Measurements from ENCODE around the gene DES. TPM values are rescaled to one million over a fixed set of nuclear protein-coding genes. Genes with fewer than 3 reads are reported as not detected.

The DES gene
- total and polyA plus RNA-seq, 2 of the 4 experiments (the other 2 are of a cell fraction): 4.3 to 4.9 TPM

DNA sequence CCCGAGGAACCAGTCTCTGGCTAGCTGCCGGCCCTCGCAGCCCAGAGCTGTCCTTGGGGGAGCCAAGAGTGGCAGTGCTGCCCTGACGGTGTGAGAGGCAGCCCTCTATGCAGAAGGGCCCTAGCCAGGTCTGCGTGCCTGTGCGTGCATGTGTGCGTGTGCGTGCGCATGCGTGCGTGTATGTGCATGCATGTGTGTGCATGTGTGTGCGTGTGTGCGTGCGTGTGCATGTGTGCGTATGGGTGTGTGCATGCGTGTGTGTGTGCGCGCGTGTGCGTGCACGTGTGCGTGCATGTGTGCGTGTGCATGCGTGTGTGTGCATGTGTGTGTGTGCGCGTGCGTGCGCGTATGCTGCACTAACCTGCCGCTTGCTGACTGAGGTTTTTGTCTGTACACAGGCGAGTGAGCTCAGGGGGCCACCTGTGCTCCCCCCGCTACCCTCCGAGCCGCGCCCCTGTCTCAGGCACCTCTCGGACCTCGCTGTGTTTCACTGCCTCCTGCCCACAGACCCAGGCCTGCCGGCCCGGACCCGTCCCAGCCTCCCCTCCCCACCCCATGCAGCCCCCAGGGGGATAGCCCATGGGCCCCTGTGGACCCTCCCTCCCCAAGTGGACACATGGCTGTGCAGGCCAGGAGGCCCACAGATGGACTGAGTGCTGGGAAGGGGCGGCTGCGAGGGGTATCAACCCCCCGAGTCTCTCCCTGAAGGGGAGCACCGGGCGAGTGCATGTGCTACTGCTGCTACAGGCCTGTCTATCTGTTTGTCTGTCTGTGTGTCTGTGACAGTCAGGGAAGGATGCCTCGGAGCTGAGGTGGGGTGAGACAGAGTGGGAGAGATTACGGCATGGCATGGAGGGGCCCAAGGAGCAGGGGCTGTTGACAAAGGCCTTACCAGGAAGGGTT is 47.7 kb downstream of the DES start:
- DNase-seq (no peak), ATAC-seq (ENCODE audit: low read depth) (no peak)
- Histone ChIP-seq H2BK20ac (ENCODE audit: low read depth, low read length) (no peak overlapping the region), H2AK5ac (ENCODE audit: low read depth, low read length) (no peak overlapping the region), H2BK120ac (ENCODE audit: low read depth, low read length) (no peak overlapping the region), H3K9ac (ENCODE audit: low read depth, low read length) (no peak overlapping the region), H3K23ac (ENCODE audit: low read depth, low read length) (no peak overlapping the region), H3K4ac (ENCODE audit: low read depth, low read length) (no peak overlapping the region), H3K18ac (ENCODE audit: low read depth, low read length) (no peak overlapping the region), H2BK5ac (ENCODE audit: low read depth, low read length, poor library complexity, severe bottlenecking) (no peak overlapping the region), H4K8ac (ENCODE audit: low read depth in 2 of 2, low read length in 2 of 2) (no peak overlapping the region), H3K79me1 (ENCODE audit: low read depth in 1 of 2, low read length in 2 of 2) (peaks cover 0 to 6% of the 10 kb centered on the region in 2 experiments; a peak in 2 of 4 replicates), H3K4me1 (ENCODE audit: control insufficient read depth, insufficient read depth, low read length) (peaks cover 20% of the 10 kb centered on the region), H3K9me1 (ENCODE audit: insufficient read depth, low read length) (0 out of 2 replicates have a peak, but pooled peaks cover 6% of the 10 kb centered on the region), H4K5ac (ENCODE audit: low read depth, low read length) (no peak overlapping the region), H4K91ac (ENCODE audit: insufficient read depth, low read depth, low read length) (no peak overlapping the region), H3K36me3 (ENCODE audit: control insufficient read depth, insufficient read depth, low read length) (peaks cover 63% of the 10 kb centered on the region; the same call in 1 of the 2 replicates), H2AFZ (replicated peaks; ENCODE audit: low read length, poor library complexity) (no peak overlapping the region), H3K27me3 (ENCODE audit: control insufficient read depth, insufficient read depth, low read length) (no peaks in the 10 kb centered on the region), H4K20me1 (ENCODE audit: insufficient read depth, low read length) (no peaks in the 10 kb centered on the region; the same call in 1 of the 2 replicates), H2AK9ac (replicated peaks; ENCODE audit: low read depth, low read length, poor library complexity) (no peak overlapping the region), H3K4me2 (ENCODE audit: low read depth, low read length) (no peak overlapping the region), H3K14ac (replicated peaks; ENCODE audit: low read depth, low read length) (no peak overlapping the region), H3K9me3 (ENCODE audit: control insufficient read depth, insufficient read depth, low read length) (no peaks in the 10 kb centered on the region), H3K27ac (ENCODE audit: insufficient read depth, low read length) (no peak overlapping the region), H2BK15ac (ENCODE audit: low read depth, low read length) (no peak overlapping the region), H3K56ac (ENCODE audit: extremely low read depth, insufficient read depth, low read length) (no peak overlapping the region), H3K4me3 (ENCODE audit: insufficient read depth, low read depth, low read length) (no peak overlapping the region)
- no TSS peak for BruUV-seq (replicated peaks)
- POLR2A ChIA-PET (ENCODE audit: unreplicated experiment): no interaction called here
- CTCF ChIA-PET: no interaction called here
- intact Hi-C loops (cut with micrococcal nuclease): no loop called here
- in situ Hi-C loops (cut with MboI; ENCODE audit: low sequenced_read_pairs): no loop called here
- TF ChIP-seq FOS (IDR thresholded peaks at IDR 0.05; ENCODE audit: low read depth, low read length) (no peak), CEBPB (IDR thresholded peaks at IDR 0.05; ENCODE audit: low read depth, low read length) (no peak), NFE2L2 (IDR thresholded peaks at IDR 0.05; ENCODE audit: low read depth, low read length) (no peak), MAFK (IDR thresholded peaks at IDR 0.05; ENCODE audit: low read depth, low read length) (no peak), SMC3 (IDR thresholded peaks at IDR 0.05; ENCODE audit: low read depth, low read length) (no peak), MXI1 (IDR thresholded peaks at IDR 0.05; ENCODE audit: borderline replicate concordance, low read depth, low read length) (no peak)
- TF ChIP-seq, protein P1, sequence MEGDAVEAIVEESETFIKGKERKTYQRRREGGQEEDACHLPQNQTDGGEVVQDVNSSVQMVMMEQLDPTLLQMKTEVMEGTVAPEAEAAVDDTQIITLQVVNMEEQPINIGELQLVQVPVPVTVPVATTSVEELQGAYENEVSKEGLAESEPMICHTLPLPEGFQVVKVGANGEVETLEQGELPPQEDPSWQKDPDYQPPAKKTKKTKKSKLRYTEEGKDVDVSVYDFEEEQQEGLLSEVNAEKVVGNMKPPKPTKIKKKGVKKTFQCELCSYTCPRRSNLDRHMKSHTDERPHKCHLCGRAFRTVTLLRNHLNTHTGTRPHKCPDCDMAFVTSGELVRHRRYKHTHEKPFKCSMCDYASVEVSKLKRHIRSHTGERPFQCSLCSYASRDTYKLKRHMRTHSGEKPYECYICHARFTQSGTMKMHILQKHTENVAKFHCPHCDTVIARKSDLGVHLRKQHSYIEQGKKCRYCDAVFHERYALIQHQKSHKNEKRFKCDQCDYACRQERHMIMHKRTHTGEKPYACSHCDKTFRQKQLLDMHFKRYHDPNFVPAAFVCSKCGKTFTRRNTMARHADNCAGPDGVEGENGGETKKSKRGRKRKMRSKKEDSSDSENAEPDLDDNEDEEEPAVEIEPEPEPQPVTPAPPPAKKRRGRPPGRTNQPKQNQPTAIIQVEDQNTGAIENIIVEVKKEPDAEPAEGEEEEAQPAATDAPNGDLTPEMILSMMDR (conservative IDR thresholded peaks at IDR 0.05; ENCODE audit: low read depth, low read length): no peak
- WGBS, 2 experiments (ENCODE audit: extremely low coverage in 2 of 2, insufficient read length in 1 of 2): 87% methylated on average over 39 of the region's 47 CpGs; no CpG with 5 or more reads in 1 of the 2 experiments
- dilution Hi-C loops (cut with HindIII; ENCODE audit: low sequenced_read_pairs, unreplicated experiment): no loop called here
